Measurements from ENCODE around the gene LRRC7.

Gene LRRC7

GRCh38 chr1:69567652-69568420 is at the start of gene LRRC7:
TSS of gene LRRC7 (plus strand) at chr1:69567922. CDS start at chr1:69568640, 718 bp downstream.
- peak; percentile 74 for DNase-seq

- no peak for DNase-seq
Observed at GRCh38 chr1:69519006-69519405, 48.7 kb upstream of the LRRC7 start.

GRCh38 chr1:69520326-69520725 is 47.4 kb upstream of the LRRC7 start:
- no peak for DNase-seq

- no peak for DNase-seq
Observed at GRCh38 chr1:69523032-69523431, 44.7 kb upstream of the LRRC7 start.

GRCh38 chr1:69523461-69523860 is 44.3 kb upstream of the LRRC7 start:
- DNase-seq = no peak

- DNase-seq = no peak
Observed at GRCh38 chr1:69524015-69524414, 43.7 kb upstream of the LRRC7 start.

- peak; percentile 36 for DNase-seq
Observed at GRCh38 chr1:69527273-69527672, 40.4 kb upstream of the LRRC7 start.

GRCh38 chr1:69528376-69528775 is 39.3 kb upstream of the LRRC7 start:
- DNase-seq = no peak

GRCh38 chr1:69533343-69533742 is 34.4 kb upstream of the LRRC7 start:
- no peak for DNase-seq

GRCh38 chr1:69534829-69535228 is 32.9 kb upstream of the LRRC7 start:
- no peak for DNase-seq

GRCh38 chr1:69535490-69535889 is 32.2 kb upstream of the LRRC7 start:
- no peak for DNase-seq

- no peak for DNase-seq
Observed at GRCh38 chr1:69540052-69540451, 27.7 kb upstream of the LRRC7 start.

- DNase-seq = no peak
Observed at GRCh38 chr1:69551476-69552324, 16.0 kb upstream of the LRRC7 start.

GRCh38 chr1:69553726-69554125 is 14.0 kb upstream of the LRRC7 start:
- DNase-seq = no peak

- peak; percentile 39 for DNase-seq
Observed at GRCh38 chr1:69568421-69569174, 876 bp downstream of the LRRC7 start.

- peak; percentile 6 for DNase-seq
Observed at GRCh38 chr1:69569175-69569541, 1.4 kb downstream of the LRRC7 start.

- DNase-seq = no peak
Observed at GRCh38 chr1:69569576-69570328, 2.0 kb downstream of the LRRC7 start.

- no peak for DNase-seq
Observed at GRCh38 chr1:69570356-69570755, 2.6 kb downstream of the LRRC7 start.

- DNase-seq = no peak
Observed at GRCh38 chr1:69572921-69573320, 5.2 kb downstream of the LRRC7 start.

GRCh38 chr1:69573911-69574310 is 6.2 kb downstream of the LRRC7 start:
- DNase-seq = no peak

GRCh38 chr1:69585666-69586065 is 17.9 kb downstream of the LRRC7 start:
- no peak for DNase-seq

- DNase-seq = no peak
Observed at GRCh38 chr1:69587391-69587790, 19.7 kb downstream of the LRRC7 start.

GRCh38 chr1:69589799-69590198 is 22.1 kb downstream of the LRRC7 start:
- no peak for DNase-seq
